ENCODE measurements around the gene KLHL26. TPM values are rescaled to one million over a fixed set of nuclear protein-coding genes. Genes with fewer than 3 reads are reported as not detected.

The KLHL26 gene
- polyA plus RNA-seq, 1 donor from 2014 or later = 4.7 TPM

- H2AFZ ChIP-seq (ENCODE audit: low read depth, low read length) = no peak overlapping the region
- H3K4me3 ChIP-seq (ENCODE audit: low read length) = no peak overlapping the region
- H3K27me3 ChIP-seq (ENCODE audit: insufficient read depth, low read depth, low read length) = no peaks in the 10 kb centered on the region
- H3F3A ChIP-seq (ENCODE audit: insufficient read depth, low read length, poor library complexity, severe bottlenecking) = no peaks in the 10 kb centered on the region
- no peak overlapping the region for H3K4me2 ChIP-seq (ENCODE audit: low read length)
- H3K9ac ChIP-seq (ENCODE audit: low read length) = no peak overlapping the region
- no peaks in the 10 kb centered on the region for H3K9me2 ChIP-seq (ENCODE audit: insufficient read depth, low read length)
- H3K9me3 ChIP-seq (ENCODE audit: low read length) = no peaks in the 10 kb centered on the region
- peaks cover 4% of the 10 kb centered on the region for H3K79me2 ChIP-seq (replicated peaks; ENCODE audit: insufficient read depth, low read length)
- H3K36me3 ChIP-seq (ENCODE audit: insufficient read depth, low read length) = no peaks in the 10 kb centered on the region
- no peaks in the 10 kb centered on the region for H4K20me1 ChIP-seq (ENCODE audit: insufficient read depth)
- no peak overlapping the region for H3K27ac ChIP-seq (ENCODE audit: low read length)
- TF ChIP-seq TAF1 (IDR thresholded peaks at IDR 0.05; ENCODE audit: low read depth) = no peak
- TF ChIP-seq POLR2AphosphoS5 (IDR thresholded peaks at IDR 0.05) = no peak
- no peak for TF ChIP-seq CTCF (IDR thresholded peaks at IDR 0.05; ENCODE audit: poor library complexity, severe bottlenecking)
- TF ChIP-seq EZH2 (IDR thresholded peaks at IDR 0.05; ENCODE audit: borderline replicate concordance, insufficient read depth, low read length, poor library complexity, severe bottlenecking) = no peak
- no peak for TF ChIP-seq SMC3 (conservative IDR thresholded peaks at IDR 0.05; ENCODE audit: poor library complexity)
- TF ChIP-seq REST (IDR thresholded peaks at IDR 0.05; ENCODE audit: borderline replicate concordance) = no peak
- TF ChIP-seq RAD21 (conservative IDR thresholded peaks at IDR 0.05) = no peak
- TF ChIP-seq EP300 (conservative IDR thresholded peaks at IDR 0.05; ENCODE audit: poor library complexity, severe bottlenecking) = no peak
- no peak for TF ChIP-seq MXI1 (conservative IDR thresholded peaks at IDR 0.05; ENCODE audit: poor library complexity, severe bottlenecking)
These were observed 8.2 kb downstream of the KLHL26 start for GRCh38 chr19:18645035-18645511.

- H3K36me3 ChIP-seq (ENCODE audit: insufficient read depth, low read length) = no peaks in the 10 kb centered on the region
- no peaks in the 10 kb centered on the region for H3F3A ChIP-seq (ENCODE audit: insufficient read depth, low read length, poor library complexity, severe bottlenecking)
- H3K9ac ChIP-seq (ENCODE audit: low read length) = peak overlapping the region; percentile 51
- peaks cover 4% of the 10 kb centered on the region for H3K79me2 ChIP-seq (replicated peaks; ENCODE audit: insufficient read depth, low read length)
- peak overlapping the region; percentile 36 for H3K4me3 ChIP-seq (ENCODE audit: low read length)
- TF ChIP-seq POLR2AphosphoS5 (IDR thresholded peaks at IDR 0.05) (peak; percentile 43), EP300 (conservative IDR thresholded peaks at IDR 0.05; ENCODE audit: poor library complexity, severe bottlenecking) (no peak)
- H4K20me1 ChIP-seq (ENCODE audit: insufficient read depth) = no peaks in the 10 kb centered on the region
- H3K9me3 ChIP-seq (ENCODE audit: low read length) = no peaks in the 10 kb centered on the region
- H2AFZ ChIP-seq (ENCODE audit: low read depth, low read length) = no peak overlapping the region
- peak overlapping the region; percentile 87 for H3K27ac ChIP-seq (ENCODE audit: low read length)
- H3K9me2 ChIP-seq (ENCODE audit: insufficient read depth, low read length) = no peaks in the 10 kb centered on the region
- no peak overlapping the region for H3K4me2 ChIP-seq (ENCODE audit: low read length)
- no peaks in the 10 kb centered on the region for H3K27me3 ChIP-seq (ENCODE audit: insufficient read depth, low read depth, low read length)
These were observed 9.9 kb downstream of the KLHL26 start for GRCh38 chr19:18646535-18647370.

Measured in neural cell (in vitro differentiated cells).